Neuronal stem cell (in vitro differentiated cells): ENCODE measurements around the gene XRCC5.

Experiments used
- DNase-seq: peaks from one replicate; pipeline ENCODE4 v3.0.0-alpha.2; 2013; ENCODE audit warnings: low spot score
- H2AFZ ChIP-seq: one replicate; pipeline ENCODE4 v1.6.1; 2013; ENCODE audit warnings: mild to moderate bottlenecking, low read length, inconsistent platforms
- H2AK5ac ChIP-seq: 2 replicates; pipeline ENCODE4 v1.6.1; 2013; ENCODE audit warnings: low read depth, mild to moderate bottlenecking, inconsistent platforms, low read length, moderate library complexity, mixed read lengths
- H2BK120ac ChIP-seq: 2 replicates; pipeline ENCODE4 v1.6.1; 2013; ENCODE audit warnings: low read depth, mild to moderate bottlenecking, inconsistent platforms, low read length, moderate library complexity, mixed read lengths
- H2BK12ac ChIP-seq: one replicate; pipeline ENCODE4 v1.6.1; 2013; ENCODE audit warnings: low read length, inconsistent platforms
- H2BK15ac ChIP-seq: 2 replicates; pipeline ENCODE4 v1.6.1; 2013; ENCODE audit warnings: mild to moderate bottlenecking, low read length, inconsistent platforms, mixed read lengths
- H2BK5ac ChIP-seq: one replicate; pipeline ENCODE4 v1.6.1; 2013; ENCODE audit warnings: inconsistent platforms, mild to moderate bottlenecking, low read length, moderate library complexity
- H3K14ac ChIP-seq: one replicate; pipeline ENCODE4 v1.6.1; 2013; ENCODE audit warnings: low read length, inconsistent platforms
- H3K18ac ChIP-seq: 2 replicates; pipeline ENCODE4 v1.6.1; 2013; ENCODE audit warnings: low read length, inconsistent platforms
- H3K23ac ChIP-seq: 2 replicates; pipeline ENCODE4 v1.6.1; 2013; ENCODE audit warnings: low read depth, mild to moderate bottlenecking, mixed read lengths, low read length, inconsistent platforms; ENCODE audit not compliant: poor library complexity
- H3K27ac ChIP-seq: replicated peaks from 3 replicates; pipeline ENCODE4 v1.5.1; 2013; ENCODE audit warnings: low read length, inconsistent platforms
- H3K27me3 ChIP-seq, 3 experiments: 2 replicates each; pipeline ENCODE4 v1.6.1; 2013; ENCODE audit warnings: low read length in 3 of 3, mild to moderate bottlenecking in 2 of 3, inconsistent platforms in 1 of 3, low read depth in 1 of 3, mixed read lengths in 1 of 3, moderate library complexity in 1 of 3; ENCODE audit not compliant: control insufficient read depth in 3 of 3, insufficient read depth in 3 of 3
- H3K36me3 ChIP-seq, 2 donors: replicated peaks in 1 of 2; 2 replicates each; pipeline ENCODE4 v1.6.1; 2013; ENCODE audit warnings: low read length in 2 of 2; ENCODE audit not compliant: control insufficient read depth in 2 of 2, insufficient read depth in 2 of 2
- H3K4ac ChIP-seq: 2 replicates; pipeline ENCODE4 v1.6.1; 2013; ENCODE audit warnings: inconsistent platforms, mild to moderate bottlenecking, low read length, moderate library complexity
- H3K4me1 ChIP-seq, 2 donors: 1 replicate in 1 of 2; 2 replicates in 1 of 2; pipeline ENCODE4 v1.6.1; 2013; ENCODE audit warnings: low read length in 2 of 2, low read depth in 1 of 2; ENCODE audit not compliant: control insufficient read depth in 2 of 2, insufficient read depth in 1 of 2
- H3K4me2 ChIP-seq: one replicate; pipeline ENCODE4 v1.6.1; 2013; ENCODE audit warnings: mild to moderate bottlenecking, low read length, inconsistent platforms; ENCODE audit not compliant: insufficient read depth, poor library complexity, severe bottlenecking
- H3K4me3 ChIP-seq, 2 donors: 2 replicates each; pipeline ENCODE4 v1.5.1; 2013; ENCODE audit warnings: low read length in 2 of 2, mild to moderate bottlenecking in 2 of 2, inconsistent platforms in 1 of 2, moderate library complexity in 1 of 2
- H3K79me1 ChIP-seq: one replicate; pipeline ENCODE4 v1.6.1; 2013; ENCODE audit warnings: low read depth, mild to moderate bottlenecking, inconsistent platforms, low read length, moderate library complexity
- H3K9ac ChIP-seq: one replicate; pipeline ENCODE4 v1.6.1; 2013; ENCODE audit warnings: mild to moderate bottlenecking, low read depth, low read length, inconsistent platforms; ENCODE audit not compliant: poor library complexity
- H3K9me3 ChIP-seq, 2 donors: replicated peaks in 1 of 2; 2 replicates each; pipeline versions ENCODE3 to v1.6.1; 2013; ENCODE audit warnings: low read length in 2 of 2, mild to moderate bottlenecking in 2 of 2, inconsistent platforms in 1 of 2, low read depth in 1 of 2, mixed read lengths in 1 of 2, moderate library complexity in 1 of 2; ENCODE audit not compliant: control insufficient read depth in 2 of 2, insufficient read depth in 1 of 2
- H4K8ac ChIP-seq: one replicate; pipeline ENCODE4 v1.6.1; 2013; ENCODE audit warnings: low read depth, mild to moderate bottlenecking, inconsistent platforms, low read length, moderate library complexity
- H4K91ac ChIP-seq: one replicate; pipeline ENCODE4 v1.6.1; 2013; ENCODE audit warnings: low read length, low read depth, mild to moderate bottlenecking, inconsistent platforms; ENCODE audit not compliant: poor library complexity
- WGBS, 2 donors: extraction: QIAGEN DNeasy Blood & Tissue Kit; methylation state at CpG; one replicate each; pipeline ENCODE4 v1.1.7; 2013; ENCODE audit warnings: missing lambda C conversion rate in 2 of 2, mixed read lengths in 1 of 2; ENCODE audit not compliant: insufficient read length in 2 of 2, insufficient replicate concordance in 1 of 2; ENCODE audit errors: extremely low coverage in 2 of 2; 5-methylcytosine and 5-hydroxymethylcytosine counted together

The XRCC5 gene

DNA sequence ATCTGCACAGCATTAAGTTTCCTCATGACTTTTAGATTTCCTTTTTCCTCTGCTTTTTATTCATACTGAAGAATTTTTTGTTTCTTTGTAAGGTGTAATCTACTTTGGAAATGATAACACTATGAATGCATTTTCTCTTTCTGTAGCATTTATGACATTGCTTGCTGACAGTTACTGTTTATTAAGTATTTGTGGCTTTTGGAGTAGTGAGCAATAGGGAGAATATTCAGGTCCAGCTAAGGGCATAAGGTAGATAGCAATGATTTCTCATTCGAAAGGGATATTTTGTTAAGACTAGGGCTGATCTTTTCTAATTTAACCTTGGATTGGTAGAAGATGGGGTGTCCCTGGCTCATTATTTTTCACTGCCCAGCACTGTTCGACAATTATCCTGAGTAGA, 80.3 kb downstream of the XRCC5 start:
- no peak overlapping the region for H2BK120ac ChIP-seq
- no peak for DNase-seq
- H2AFZ ChIP-seq, result no peak overlapping the region
- H3K9ac ChIP-seq, result no peak overlapping the region
- no peaks in the 10 kb centered on the region for H3K9me3 ChIP-seq
- no peak overlapping the region for H3K4me2 ChIP-seq
- H2BK15ac ChIP-seq, result no peak overlapping the region
- no peak overlapping the region for H2BK12ac ChIP-seq
- no peak overlapping the region for H4K8ac ChIP-seq
- H4K91ac ChIP-seq, result no peak overlapping the region
- no peak overlapping the region for H2AK5ac ChIP-seq
- peaks cover 11 to 96% of the 10 kb centered on the region in 2 donors for H3K36me3 ChIP-seq
- peak overlapping the region; percentile 42 for H3K27ac ChIP-seq
- H2BK5ac ChIP-seq, result no peak overlapping the region
- no peak overlapping the region for H3K4me3 ChIP-seq
- no peaks in the 10 kb centered on the region for H3K79me1 ChIP-seq
- WGBS, 2 donors, result no CpG with 5 or more reads among the region's 2 CpGs
- H3K18ac ChIP-seq, result no peak overlapping the region
- H3K27me3 ChIP-seq, result no peaks in the 10 kb centered on the region
- H3K4ac ChIP-seq, result no peak overlapping the region
- no peak overlapping the region for H3K23ac ChIP-seq
- H3K14ac ChIP-seq, result no peak overlapping the region
- H3K4me1 ChIP-seq, result peaks cover 3 to 11% of the 10 kb centered on the region in 2 donors

DNA sequence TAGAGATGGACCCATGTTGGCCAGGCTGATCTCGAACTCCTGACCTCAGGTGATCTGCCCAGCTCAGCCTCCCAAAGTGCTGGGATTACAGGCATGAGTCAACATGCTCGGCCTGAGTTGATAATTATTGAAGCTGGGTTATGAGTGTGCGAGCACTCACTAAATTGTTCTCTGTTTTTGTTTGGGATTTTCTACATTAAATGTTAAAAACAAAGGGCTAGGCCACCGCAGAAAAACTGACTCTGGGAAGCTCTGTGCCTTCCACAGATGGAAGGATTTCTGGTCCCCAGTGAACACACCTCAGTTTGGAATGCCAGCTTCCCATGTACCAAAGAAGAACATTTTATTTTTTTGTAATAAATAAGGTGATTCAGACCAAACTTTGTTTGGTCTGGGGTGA, 83.0 kb downstream of the XRCC5 start:
- Histone ChIP-seq H3K36me3 (peaks cover 16 to 97% of the 10 kb centered on the region in 2 donors), H3K23ac (no peak overlapping the region), H3K79me1 (no peaks in the 10 kb centered on the region), H3K14ac (no peak overlapping the region), H2BK5ac (no peak overlapping the region), H3K4me3 (no peak overlapping the region), H2BK120ac (no peak overlapping the region), H2AFZ (no peak overlapping the region), H2AK5ac (no peak overlapping the region), H2BK12ac (no peak overlapping the region), H3K4me2 (no peak overlapping the region), H3K9ac (no peak overlapping the region), H3K27me3 (no peaks in the 10 kb centered on the region), H3K4me1 (peaks cover 3 to 4% of the 10 kb centered on the region in 2 donors), H3K18ac (no peak overlapping the region), H4K91ac (no peak overlapping the region), H2BK15ac (no peak overlapping the region), H3K4ac (no peak overlapping the region), H4K8ac (no peak overlapping the region), H3K9me3 (no peaks in the 10 kb centered on the region), H3K27ac (no peak overlapping the region)
- WGBS, 2 donors, result no CpG with 5 or more reads among the region's 4 CpGs
- DNase-seq, result no peak

- Histone ChIP-seq H3K4me1 (peaks cover 2 to 3% of the 10 kb centered on the region in 2 donors), H3K18ac (no peak overlapping the region), H2BK120ac (no peak overlapping the region), H3K27ac (no peak overlapping the region), H2BK5ac (no peak overlapping the region), H2BK15ac (no peak overlapping the region), H3K4me3 (no peak overlapping the region), H3K4me2 (no peak overlapping the region), H4K91ac (no peak overlapping the region), H4K8ac (no peak overlapping the region), H3K36me3 (peaks cover 19 to 98% of the 10 kb centered on the region in 2 donors), H3K79me1 (no peaks in the 10 kb centered on the region), H3K14ac (no peak overlapping the region), H3K9ac (no peak overlapping the region), H3K9me3 (no peaks in the 10 kb centered on the region), H3K4ac (no peak overlapping the region), H3K23ac (no peak overlapping the region), H3K27me3 (no peaks in the 10 kb centered on the region), H2BK12ac (no peak overlapping the region), H2AFZ (no peak overlapping the region), H2AK5ac (no peak overlapping the region)
- no peak for DNase-seq
- no CpG with 5 or more reads among the region's 3 CpGs for WGBS, 2 donors
Observed at GRCh38 chr2:216192931-216193330, 83.8 kb downstream of the XRCC5 start.

DNA sequence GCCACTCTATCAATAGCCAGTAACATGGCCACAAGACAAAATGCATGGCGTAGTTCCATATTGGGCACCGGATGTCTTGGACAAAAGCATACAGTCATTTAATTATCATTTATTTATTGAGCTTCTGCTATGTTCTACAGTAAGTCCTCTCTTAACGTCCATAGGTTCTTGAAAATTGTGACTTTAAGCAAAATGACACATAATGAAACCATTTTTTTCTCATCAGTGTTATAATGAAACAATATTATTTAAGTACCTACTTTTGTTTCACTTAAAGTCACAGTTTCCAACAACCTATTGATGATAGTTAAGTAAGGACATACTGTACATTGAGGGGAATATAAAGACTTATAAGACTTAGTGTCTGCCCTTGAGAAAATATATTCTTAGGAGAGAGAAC, 84.9 kb downstream of the XRCC5 start:
- WGBS, 2 donors, result no CpG with 5 or more reads among the region's 3 CpGs
- no peak overlapping the region for H3K4me3 ChIP-seq
- H3K9ac ChIP-seq, result no peak overlapping the region
- no peaks in the 10 kb centered on the region for H3K27me3 ChIP-seq
- DNase-seq, result no peak
- peaks cover 2 to 3% of the 10 kb centered on the region in 2 donors for H3K4me1 ChIP-seq
- no peak overlapping the region for H2BK120ac ChIP-seq
- no peak overlapping the region for H2BK12ac ChIP-seq
- H2BK5ac ChIP-seq, result no peak overlapping the region
- H2AFZ ChIP-seq, result no peak overlapping the region
- no peak overlapping the region for H2AK5ac ChIP-seq
- no peaks in the 10 kb centered on the region for H3K79me1 ChIP-seq
- no peak overlapping the region for H3K18ac ChIP-seq
- no peak overlapping the region for H3K27ac ChIP-seq
- H3K4me2 ChIP-seq, result no peak overlapping the region
- peaks cover 22 to 98% of the 10 kb centered on the region in 2 donors for H3K36me3 ChIP-seq
- no peak overlapping the region for H2BK15ac ChIP-seq
- H3K9me3 ChIP-seq, result no peaks in the 10 kb centered on the region
- no peak overlapping the region for H4K91ac ChIP-seq
- H3K4ac ChIP-seq, result no peak overlapping the region
- H3K23ac ChIP-seq, result no peak overlapping the region
- no peak overlapping the region for H4K8ac ChIP-seq
- H3K14ac ChIP-seq, result no peak overlapping the region
